DMS153 treated with DMSO at 0.1 percent for 48 hours (cell line): ENCODE data around the gene PFKP.

ENCODE experiments used
- DNase-seq: peaks from one replicate; lab custom pipeline; 2025; ENCODE audit not compliant: unreplicated experiment; lab: John Stamatoyannopoulos, UW

Gene PFKP

DNA sequence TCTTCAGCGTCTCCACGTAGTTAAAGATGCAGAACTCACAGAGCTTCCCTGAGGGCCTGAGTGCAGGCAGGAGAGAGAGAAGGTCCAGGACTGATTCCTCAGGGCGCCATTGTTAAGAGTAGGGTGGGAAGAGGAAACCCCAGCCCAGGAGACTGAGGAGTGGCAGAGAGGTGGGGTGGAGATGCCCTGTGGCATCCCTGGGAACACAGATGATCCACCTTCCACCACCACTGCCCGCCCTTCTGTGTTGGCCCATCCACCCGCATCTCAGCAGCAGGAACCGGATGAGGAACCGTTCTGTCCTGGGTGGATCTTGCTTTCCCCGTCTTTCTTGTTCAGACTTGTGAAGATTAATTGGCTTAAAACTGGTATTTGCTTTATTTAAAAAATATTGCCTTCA is 48.3 kb downstream of the PFKP start:
- DNase-seq = no peak

DNA sequence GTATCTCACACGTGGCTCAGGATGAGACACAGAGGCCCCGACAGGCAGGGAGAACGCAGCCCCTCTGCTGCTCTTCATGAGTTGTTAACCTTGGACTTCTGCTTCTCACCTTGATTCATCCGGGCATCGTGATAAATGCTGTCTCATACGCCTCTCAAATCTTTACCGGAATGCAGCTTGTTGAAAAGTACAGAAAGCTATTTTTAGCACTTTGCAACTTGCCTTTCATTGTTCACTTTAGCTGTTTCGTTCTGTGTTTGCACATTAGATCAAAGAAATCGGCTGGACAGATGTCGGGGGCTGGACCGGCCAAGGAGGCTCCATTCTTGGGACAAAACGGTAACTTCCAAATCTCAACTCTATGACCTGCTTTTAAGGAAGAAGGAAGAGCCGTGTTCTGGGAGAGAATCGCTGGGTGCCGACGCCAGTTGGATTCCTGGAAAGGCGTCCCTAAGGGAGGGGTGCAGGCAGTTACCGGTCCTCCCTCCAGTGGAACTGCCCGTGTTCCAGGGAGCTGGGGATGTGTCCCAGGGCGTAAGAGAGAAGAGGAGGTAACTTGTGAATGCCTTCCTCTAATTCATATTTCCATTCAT is 49.3 kb downstream of the PFKP start:
- DNase-seq = no peak

DNA sequence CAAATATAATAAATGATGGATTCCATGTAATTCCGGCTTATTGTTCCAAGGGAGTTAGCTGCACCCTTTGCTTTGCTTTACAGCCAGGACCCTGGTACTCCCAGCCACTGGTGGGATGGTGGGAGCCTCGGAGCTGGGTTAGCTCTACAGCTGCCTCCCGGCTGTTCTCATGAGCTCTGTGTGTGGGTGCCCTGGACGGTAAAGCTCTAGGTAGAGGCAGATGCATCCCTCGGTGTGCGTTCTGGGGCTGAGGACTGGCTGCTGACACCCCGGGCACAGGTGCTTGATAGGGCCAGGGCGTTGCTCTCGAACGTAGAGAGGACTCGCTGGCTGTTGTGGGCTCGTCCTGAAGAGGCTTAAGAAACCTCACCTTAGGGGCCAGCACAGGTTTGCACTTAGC is 50.1 kb downstream of the PFKP start:
- no peak for DNase-seq

DNA sequence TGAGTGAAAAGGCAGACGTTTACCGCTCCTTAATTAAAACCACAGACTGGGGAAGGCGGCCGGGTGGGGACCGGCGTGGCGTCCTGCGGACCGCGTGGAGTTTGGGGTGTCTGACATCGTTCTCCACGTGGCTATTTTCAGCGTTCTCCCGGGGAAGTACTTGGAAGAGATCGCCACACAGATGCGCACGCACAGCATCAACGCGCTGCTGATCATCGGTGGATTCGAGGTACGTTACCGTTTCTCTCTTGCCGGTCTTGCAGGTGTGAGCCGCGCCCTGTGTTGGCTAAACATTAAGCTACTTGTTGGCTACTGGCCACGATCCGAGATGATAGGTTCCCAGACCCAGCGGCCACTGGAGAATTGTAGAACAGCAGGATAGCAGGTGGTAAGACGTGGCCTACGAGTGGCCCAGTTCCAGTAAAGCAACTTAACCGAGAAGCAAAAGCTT is 51.3 kb downstream of the PFKP start:
- no peak for DNase-seq

DNA sequence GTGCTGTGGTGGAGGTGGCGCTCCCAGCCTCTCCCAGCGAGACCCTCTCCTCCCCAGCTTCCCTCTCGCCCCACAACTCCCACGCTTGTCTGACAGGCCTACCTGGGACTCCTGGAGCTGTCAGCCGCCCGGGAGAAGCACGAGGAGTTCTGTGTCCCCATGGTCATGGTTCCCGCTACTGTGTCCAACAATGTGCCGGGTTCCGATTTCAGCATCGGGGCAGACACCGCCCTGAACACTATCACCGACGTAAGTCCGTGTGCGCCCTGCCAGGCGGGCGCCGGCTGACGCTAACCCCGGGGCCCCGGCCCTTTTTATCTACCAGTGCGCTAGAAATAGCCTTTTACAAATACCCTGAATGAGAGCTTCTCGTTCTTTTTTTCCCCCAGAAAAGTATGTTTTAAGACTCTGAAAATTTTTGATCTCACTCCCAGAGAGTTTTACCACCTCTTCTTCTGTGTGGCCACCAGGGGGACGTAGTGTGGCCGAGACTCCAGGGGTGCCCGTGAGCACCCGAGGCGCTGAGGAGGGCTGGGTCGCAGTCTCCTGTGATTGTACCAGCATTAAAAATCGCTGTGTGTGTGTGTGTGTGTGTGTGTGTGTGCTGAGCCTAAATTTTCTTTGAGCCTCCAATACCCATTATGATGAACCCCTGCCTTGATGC is 52.6 kb downstream of the PFKP start:
- no peak for DNase-seq

DNA sequence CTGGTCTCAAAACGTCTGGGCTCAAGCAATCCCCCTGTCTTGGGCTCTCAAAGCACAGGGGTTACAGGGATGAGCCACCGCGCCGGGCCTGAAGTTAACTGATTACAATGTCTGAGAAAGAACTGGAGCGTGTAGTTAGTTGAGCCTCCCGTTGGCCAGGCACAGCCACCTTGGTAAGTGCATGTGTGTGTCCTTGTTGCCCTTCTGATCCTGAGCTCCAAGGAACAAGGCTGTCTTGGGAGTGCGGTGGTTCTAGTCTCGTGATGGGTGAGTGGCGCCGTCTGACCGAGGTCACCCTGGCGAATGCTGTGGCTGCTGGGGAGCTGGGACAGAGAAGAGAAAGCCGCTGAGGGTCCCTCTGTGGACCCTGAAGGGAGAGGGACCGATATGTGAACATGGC is 54.7 kb downstream of the PFKP start:
- DNase-seq = no peak

DNA sequence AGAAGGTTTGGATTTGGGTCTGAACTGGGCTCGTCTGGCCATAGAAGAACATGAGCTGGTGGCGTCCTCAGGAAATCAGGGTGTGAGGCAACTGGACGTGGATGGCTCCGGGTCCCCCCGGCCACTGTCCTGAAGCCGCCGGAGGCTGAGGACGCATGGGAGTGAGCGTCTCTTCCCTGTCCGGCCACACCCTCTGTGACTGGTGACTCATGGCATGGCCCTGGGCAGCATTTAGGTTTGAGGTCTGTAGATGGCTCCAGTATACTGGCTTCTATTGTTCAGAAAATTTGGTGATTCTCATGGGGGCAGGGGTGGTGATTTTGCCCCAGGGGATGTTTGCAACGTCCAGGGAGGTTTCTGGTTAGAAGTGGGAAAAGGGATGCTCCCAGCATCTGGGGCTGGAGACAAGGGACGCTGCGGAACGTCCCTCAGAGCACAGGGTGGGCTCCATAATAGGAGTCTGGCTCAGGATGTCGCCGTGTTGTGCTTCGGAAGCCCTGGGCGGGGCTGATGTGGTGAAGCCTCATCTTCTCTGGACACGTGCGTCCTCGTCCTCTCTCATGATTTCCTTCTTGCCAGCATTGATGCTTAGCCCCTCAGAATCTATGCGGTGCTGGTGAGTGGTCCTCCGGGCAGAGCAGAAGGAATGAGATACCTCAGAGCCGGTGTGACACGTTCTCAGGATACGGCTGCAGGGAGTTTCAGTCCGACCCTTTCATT is 55.3 kb downstream of the PFKP start:
- no peak for DNase-seq

DNA sequence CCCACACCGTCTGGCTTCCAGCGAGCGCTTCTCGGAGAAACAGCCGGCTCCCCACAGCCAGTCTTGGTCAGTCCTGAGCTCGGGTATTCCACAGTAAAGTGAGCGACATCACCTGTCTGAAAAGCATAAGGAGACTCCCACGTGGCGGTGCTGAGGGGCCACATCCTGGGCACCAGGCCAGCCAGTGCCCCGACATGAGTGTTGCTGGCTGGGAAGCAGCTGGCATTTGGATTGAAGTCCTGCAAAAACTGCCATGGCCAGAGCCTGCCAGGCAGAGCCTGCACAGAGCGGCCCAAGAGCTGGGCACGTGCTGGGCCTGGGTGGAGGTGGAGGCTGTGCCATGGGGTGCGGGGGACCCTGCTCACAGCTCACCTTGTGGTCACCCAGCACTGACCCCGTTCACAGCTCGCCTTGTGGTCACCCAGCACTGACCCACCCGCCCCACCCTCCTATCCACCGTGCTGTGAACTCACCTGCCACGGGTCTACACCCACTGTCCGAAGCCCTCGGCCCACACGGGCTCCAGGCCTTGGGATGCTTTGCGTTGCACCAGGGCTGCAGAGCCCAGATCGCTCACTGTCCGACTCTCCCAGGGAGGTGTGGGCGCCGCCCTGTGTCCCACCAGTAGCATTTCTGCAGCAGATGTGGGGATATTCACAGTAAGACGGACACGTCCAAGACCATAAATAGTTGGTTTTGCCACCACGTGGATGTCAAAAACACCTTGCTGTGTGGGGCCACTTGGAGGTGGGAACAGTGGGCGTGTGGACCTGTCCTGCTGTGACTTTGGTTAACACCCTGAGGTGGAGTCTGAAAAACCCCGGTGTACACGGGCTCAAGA is 56.4 kb downstream of the PFKP start:
- DNase-seq = no peak

DNA sequence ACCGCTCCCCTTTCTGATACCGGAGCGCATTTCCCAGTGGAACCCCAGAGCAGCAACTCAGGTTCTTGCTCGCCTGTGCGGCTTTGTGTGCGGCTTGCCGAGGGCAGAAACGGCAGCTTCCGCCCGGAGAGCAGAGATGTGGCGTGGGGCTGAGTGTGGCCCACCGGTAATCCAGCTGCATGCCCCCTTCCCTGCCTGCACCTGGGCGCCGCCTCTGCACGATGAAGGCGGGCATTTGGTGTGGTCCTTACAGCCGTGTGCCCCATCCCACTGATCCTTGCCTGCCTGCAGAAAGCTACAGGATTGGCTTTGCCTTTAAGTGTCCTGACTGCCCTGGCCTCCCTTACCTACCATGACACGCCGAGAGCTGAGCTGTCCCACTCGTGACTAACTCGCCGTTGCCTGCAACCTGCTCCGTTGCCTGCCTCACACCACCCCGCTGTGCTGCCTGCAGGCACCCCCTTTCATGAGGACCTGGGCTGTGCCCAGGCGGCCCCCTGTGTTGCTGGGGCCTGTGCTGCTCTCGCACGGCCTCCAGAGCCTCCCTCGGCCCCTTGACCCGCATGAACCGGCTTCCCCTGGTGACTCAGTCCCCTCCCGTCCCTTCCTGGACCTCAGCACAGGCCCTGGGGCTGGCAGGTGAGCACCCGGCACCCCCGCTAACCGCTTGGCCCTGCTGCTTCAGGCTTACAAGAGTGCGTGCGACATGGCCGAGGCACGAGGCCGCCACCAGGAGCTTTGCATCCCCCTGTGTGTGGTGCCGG is 57.2 kb downstream of the PFKP start:
- DNase-seq = no peak

DNA sequence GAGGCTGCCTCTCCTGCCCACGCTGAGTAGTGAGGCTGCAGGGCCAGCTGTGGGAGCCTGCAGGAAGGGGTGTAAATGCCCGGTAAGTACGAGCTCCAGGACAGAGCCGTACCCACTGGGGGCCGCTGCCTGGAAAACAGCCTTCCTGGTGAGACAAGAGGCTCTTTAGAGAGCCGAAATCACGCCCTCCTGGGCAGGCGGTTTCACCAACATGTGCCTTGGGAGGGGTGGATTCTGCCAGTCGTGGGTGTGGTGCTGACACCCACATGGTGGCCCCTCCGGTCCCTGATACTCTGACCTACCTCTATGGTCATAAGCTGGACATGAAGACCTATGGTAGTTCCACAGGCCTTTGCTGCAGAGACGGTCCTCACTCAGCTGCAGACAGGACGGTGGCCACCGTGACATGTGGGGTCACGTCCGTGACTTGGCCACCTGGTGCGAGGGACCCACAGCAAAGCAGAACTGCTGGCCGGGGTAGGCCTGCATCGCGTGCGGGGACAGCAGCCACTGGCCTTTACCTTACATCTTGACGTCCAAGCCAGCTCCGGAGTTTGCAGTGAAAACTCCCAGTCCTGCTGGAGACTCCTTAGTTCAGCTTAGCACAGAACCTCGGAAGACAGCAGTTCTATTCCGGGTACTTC is 58.3 kb downstream of the PFKP start:
- no peak for DNase-seq

DNA sequence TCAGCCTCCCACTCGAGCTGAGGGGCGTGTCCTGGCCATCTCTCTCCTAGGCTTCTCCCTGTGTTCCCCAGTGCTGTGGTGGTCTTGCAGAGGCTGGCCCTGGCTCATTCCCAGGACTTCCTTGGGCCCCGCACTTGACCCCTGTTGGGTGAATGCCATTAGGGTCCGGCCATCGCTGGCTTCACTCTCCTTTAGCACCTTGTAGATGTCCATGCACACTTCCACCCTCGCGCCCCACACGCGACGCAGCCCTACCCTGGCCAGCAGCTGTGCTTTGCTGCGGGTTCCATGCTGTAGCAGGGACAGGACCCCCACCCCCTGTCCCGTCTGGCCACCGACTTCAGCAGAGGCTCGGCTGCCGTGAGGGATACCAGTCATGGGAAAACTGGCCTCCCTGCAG is 58.9 kb downstream of the PFKP start:
- no peak for DNase-seq

DNA sequence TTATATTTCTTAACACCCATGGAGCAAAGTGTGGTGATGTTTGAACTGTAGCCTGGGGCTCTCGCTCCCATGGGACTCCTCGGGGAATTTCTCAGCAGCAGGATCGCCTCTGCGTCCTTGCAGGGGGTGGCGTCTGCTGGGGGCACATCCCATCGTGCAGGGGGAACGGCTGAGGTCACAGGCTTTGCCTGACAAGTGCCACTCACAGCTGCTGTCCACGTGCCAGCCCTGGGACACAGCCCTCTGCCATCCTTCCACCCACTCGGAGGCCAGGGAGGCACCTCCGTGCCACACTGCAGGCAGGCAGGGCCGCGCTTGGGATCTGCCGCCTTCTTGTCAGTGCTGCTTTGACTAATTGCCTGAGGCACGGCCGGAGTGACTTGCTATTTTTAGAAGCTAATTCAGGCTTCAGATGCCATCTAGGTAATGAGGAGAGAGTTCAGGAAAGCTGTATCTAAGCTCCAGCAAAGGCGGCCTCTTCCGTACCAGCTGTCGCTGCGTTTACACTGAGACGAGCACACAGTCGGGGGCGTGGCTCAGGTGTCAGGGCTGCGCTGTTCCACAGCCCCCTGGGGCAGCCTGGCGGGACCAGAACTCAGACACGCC is 59.5 kb downstream of the PFKP start:
- peak; percentile 39 for DNase-seq

DNA sequence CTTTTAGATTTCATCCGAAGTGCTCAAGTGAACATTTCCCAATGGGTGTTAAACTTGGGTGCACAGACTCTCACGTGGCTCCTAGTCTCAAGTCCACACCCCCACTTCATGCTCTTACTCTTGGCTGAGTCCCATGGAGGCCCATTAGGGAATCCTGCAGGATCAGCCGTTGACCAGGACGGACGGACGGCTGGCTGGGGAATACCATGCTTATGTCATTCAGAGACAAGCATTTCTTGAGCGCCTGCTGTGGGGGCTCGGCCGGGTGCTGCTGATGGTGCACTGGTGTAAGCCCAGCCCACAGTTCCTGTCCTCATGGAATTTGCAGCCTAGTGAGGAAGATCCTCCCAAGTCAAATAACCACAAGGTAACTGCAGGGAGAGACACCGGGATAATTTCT is 60.6 kb downstream of the PFKP start:
- no peak for DNase-seq

DNA sequence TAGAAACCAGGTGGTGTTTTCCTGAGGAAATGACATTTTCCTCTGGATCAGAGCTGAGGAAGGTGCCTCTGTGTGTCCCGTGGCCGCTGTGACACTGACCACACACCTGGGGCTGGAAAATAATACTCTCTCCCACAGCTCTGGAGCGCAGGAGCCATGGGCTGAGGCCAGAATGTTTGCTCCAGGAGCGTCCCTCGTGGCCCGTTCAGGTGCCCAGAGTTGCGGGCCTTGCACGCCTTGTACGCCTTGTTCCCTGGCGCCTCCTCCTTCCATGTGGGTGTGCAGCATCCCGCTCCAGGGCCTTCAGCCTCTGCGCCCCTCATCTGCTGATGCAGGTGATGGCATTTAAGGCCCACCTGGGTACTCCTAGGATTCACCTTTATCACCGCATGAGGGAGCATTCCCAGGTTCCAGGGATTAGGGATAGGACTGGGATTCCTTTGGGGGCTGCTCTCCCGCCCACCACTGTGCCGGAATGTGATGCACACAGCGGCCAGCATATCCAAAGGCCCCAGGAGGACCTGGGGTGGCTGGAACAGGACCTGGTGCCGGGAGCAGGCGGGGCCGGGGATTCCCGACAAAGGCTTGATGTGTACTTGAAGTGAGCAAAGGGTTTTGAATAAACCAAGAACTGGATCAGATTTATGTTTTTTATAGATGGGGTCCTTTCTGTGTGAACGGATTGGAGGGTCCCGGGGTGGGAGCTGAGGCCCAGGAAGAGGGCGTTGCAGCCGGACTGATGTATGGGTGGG is 61.2 kb downstream of the PFKP start:
- no peak for DNase-seq

DNA sequence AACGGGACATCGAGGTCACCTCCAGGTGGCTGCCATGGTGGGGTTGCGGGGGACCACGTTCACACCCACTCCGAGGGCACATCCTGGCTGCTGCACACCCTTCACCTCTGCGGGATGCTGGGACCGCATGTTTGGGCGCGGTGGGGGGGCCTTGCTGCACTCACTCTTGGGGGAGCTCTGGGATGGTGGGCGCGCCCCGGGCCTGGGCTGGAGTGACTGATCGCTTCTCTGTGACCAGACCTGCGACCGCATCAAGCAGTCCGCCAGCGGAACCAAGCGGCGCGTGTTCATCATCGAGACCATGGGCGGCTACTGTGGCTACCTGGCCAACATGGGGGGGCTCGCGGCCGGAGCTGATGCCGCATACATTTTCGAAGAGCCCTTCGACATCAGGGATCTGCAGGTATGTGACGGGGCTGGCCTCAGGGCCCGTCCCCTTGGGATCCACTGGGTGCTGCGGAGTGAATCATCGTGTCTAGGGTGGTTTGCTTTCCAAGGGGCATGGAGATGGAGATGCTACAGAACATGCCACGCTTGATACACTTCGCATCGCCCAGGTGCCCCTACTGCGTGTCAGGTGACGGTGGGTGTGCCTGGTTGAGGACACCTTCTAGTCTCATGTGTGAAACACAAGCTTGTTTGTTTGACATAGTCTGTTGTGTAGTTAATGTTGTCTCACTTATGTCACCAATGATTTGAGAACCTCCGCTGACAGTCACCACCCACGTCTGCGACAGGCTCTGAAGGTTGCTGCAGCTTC is 62.4 kb downstream of the PFKP start:
- DNase-seq = no peak

DNA sequence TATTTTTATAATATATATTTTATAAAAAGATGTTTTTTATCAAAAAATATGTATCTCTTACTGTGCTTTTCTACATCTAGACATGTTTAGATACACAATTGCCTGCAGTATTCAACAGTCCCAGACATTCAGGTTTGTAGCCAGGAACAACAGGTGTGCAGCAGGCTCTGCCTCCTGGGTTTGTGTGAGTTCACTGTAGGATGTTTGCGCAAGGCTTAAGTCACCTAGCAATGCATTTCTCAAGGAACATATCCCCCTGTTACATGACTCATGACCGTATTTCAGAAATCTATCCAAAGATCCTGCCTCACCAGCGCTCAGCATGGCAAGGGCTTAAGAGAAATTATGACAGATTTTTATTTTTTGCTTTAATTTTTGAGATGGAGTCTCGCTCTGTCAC is 63.8 kb downstream of the PFKP start:
- DNase-seq = no peak

DNA sequence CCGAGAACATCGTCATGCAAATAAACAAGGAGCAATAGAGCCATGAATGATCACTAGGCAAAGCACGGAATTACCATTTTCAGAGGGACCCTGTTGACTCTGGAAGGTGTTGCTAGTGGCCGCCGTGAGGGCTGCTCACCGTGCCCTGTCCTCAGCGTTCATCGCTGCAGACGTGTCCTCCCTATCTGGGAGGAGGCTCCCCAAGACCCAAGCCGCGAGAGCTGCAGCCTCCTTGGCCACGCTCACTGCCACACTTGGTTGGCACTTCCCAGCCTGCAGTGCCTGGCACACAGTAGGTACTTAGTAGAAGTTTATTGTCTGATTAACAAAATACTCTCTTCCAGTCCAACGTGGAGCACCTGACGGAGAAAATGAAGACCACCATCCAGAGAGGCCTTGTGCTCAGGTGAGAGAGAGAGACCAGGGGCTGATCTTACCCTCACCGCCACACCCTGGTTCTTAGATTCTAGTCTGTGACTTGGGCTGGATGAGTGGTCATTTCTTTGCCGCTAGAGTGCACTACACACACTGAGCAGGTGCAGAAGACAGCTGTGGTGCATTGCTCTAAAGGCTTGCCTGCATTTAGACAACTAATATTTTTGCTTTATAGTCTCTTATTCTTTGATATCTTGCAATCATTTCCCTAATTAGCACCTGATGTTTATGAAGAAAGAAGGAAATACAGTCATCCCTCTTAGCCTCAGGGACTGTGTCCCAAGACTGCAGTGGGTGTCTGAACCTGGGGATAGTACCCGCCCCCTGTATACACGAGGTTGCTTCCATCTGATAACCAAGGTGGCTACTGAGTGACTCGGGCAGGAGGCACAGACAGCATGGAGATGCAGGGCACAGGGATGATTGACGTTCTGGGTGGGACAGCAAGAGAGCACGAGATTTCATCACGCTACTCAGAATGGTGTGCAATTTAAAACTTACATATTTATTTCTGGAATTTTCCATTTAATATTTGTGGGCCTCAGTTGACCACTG is 65.0 kb downstream of the PFKP start:
- no peak for DNase-seq
